22Rv1 (cell line): Measurements from ENCODE around the gene DHRSX.
"Not testable (repeated sequence)": the region's sequence is repeated elsewhere in the genome, so short reads cannot be mapped to it uniquely, and the experiment has no call there.

Experiments
- ZFX ChIP-seq: fragments of 450-650 bp; IDR thresholded peaks from 2 replicates; pipeline ENCODE4 v1.6.1; 2017; ENCODE audit warnings: antibody characterized with exemption, borderline replicate concordance
- TF ChIP-seq, protein P1 (sequence below): fragments of 450-650 bp; IDR thresholded peaks from 2 replicates; pipeline ENCODE4 v1.5.1; 2017; ENCODE audit warnings: mild to moderate bottlenecking

DNA sequence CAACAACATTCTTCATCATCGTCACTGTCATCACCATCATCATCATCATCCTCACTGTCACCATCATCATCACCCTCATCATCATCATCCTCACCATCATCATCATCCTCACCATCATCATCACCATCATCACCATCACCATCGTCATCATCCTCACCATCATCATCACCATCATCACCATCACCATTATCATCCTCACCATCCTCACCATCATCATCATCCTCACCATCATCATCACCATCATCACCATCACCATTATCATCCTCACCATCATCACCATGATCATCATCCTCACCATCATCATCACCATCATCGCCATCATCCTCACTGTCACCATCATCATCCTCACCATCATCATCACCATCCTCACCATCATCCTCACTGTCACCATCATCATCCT lies 18.9 kb upstream of the DHRSX start:
- TF ChIP-seq, protein P1, sequence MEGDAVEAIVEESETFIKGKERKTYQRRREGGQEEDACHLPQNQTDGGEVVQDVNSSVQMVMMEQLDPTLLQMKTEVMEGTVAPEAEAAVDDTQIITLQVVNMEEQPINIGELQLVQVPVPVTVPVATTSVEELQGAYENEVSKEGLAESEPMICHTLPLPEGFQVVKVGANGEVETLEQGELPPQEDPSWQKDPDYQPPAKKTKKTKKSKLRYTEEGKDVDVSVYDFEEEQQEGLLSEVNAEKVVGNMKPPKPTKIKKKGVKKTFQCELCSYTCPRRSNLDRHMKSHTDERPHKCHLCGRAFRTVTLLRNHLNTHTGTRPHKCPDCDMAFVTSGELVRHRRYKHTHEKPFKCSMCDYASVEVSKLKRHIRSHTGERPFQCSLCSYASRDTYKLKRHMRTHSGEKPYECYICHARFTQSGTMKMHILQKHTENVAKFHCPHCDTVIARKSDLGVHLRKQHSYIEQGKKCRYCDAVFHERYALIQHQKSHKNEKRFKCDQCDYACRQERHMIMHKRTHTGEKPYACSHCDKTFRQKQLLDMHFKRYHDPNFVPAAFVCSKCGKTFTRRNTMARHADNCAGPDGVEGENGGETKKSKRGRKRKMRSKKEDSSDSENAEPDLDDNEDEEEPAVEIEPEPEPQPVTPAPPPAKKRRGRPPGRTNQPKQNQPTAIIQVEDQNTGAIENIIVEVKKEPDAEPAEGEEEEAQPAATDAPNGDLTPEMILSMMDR: not testable (repeated sequence)
- not testable (repeated sequence) for TF ChIP-seq ZFX
